Measurements from ENCODE around the gene BMP2K. TPM values are rescaled to one million over a fixed set of nuclear protein-coding genes. Genes with fewer than 3 reads are reported as not detected.
"Not testable (repeated sequence)": the region's sequence is repeated elsewhere in the genome, so short reads cannot be mapped to it uniquely, and the experiment has no call there.

Gene BMP2K
- total RNA-seq, 5 donors from 2014 or later (not counting 1 experiment from before 2014, with no cell fraction given) = 6.7 to 13.4 (median 12.1) TPM

DNA sequence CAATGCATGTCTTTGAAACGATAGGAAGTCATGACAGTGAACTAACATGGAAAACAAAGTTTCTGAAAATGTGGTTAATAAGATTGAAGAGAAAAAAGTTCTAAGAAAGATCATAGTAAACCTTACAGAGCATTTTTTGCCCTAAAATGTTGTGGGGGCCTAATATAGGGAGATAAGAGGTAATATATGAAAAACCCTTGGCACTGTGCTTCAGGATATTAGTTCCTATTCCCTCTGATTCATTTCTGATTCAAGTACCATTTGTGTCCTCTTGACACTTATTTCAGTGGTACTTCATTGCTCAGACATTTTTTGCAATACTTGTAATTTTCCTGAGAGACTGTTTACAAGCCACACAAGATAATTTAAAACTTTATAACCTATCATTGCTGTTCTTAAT, 128.0 kb downstream of the BMP2K start:
- DNase-seq (no peak), ATAC-seq (replicated peaks in 1 of 4) (no peak)
- no peak overlapping the region for H3K4me3 ChIP-seq (ENCODE audit: control insufficient read depth in 1 of 2, extremely low read depth in 1 of 2, low read length in 1 of 2)
- H3K9me3 ChIP-seq = no peaks in the 10 kb centered on the region
- no peaks in the 10 kb centered on the region for H3K4me1 ChIP-seq (ENCODE audit: control insufficient read depth in 1 of 2, extremely low read depth in 1 of 2, insufficient read depth in 2 of 2, low read length in 2 of 2)
- CTCF ChIA-PET = no interaction called here
- H3K27ac ChIP-seq (ENCODE audit: low read length) = no peak overlapping the region
- POLR2A ChIA-PET = no interaction called here
- Mint-ChIP-seq H3K4me1 (no peaks in the 10 kb centered on the region), H3K9me3 (no peaks in the 10 kb centered on the region), H3K27me3 (no peaks in the 10 kb centered on the region), H3K4me3 (no peak overlapping the region), H3K27ac (no peak overlapping the region), H3K36me3 (peaks cover 4% of the 10 kb centered on the region)
- 100% methylated on average over 1 of the region's 1 CpG for WGBS (ENCODE audit: insufficient coverage)
- no peaks in the 10 kb centered on the region for H3K27me3 ChIP-seq (replicated peaks in 1 of 2; ENCODE audit: control insufficient read depth in 2 of 2, extremely low read depth in 1 of 2, insufficient read depth in 2 of 2, low read length in 1 of 2)
- H3K36me3 ChIP-seq (ENCODE audit: control insufficient read depth in 2 of 2, extremely low read depth in 1 of 2, insufficient read depth in 1 of 2, low read length in 1 of 2) = no peaks in the 10 kb centered on the region

- peaks cover 0 to 6% of the 10 kb centered on the region in 2 donors for H3K36me3 ChIP-seq (ENCODE audit: control insufficient read depth in 2 of 2, extremely low read depth in 1 of 2, insufficient read depth in 1 of 2, low read length in 1 of 2)
Measured at GRCh38 chr4:78907638-78908037, 131.5 kb downstream of the BMP2K start.

DNA sequence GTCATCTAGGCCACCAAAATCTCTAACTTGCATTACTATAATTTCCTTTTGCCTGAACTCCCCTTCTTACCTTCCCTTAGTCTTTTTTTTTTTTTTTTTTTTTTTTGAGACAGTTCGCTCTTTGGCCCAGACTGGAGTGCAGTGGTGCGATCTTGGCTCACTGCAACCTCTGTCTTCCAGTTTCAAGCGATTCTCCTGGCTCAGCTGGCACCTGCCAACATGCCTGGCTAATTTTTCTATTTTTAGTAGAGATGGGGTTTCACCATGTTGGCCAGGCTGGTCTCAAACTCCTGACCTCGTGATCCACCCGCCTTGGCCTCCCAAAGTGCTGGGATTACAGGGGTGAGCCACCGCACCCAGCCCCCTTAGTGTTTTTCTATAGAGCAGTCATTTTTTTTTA, 132.8 kb downstream of the BMP2K start:
- CTCF ChIA-PET = interaction anchor here in 1 of 2 donors (0.5 to 1.1 kb wide), 2 partner anchors 44 to 1790 kb away, joined by 4 read pairs; no protein-coding TSS in a partner anchor
- H3K27ac Mint-ChIP-seq; H3K27ac ChIP-seq (ENCODE audit: low read length); H3K9me3 ChIP-seq; H3K9me3 Mint-ChIP-seq; H3K4me1 Mint-ChIP-seq; H3K27me3 ChIP-seq (replicated peaks in 1 of 2; ENCODE audit: control insufficient read depth in 2 of 2, extremely low read depth in 1 of 2, insufficient read depth in 2 of 2, low read length in 1 of 2); H3K36me3 ChIP-seq (ENCODE audit: control insufficient read depth in 2 of 2, extremely low read depth in 1 of 2, insufficient read depth in 1 of 2, low read length in 1 of 2); H3K27me3 Mint-ChIP-seq; ATAC-seq (replicated peaks in 1 of 4); DNase-seq; H3K4me1 ChIP-seq (ENCODE audit: control insufficient read depth in 1 of 2, extremely low read depth in 1 of 2, insufficient read depth in 2 of 2, low read length in 2 of 2); H3K4me3 Mint-ChIP-seq; H3K4me3 ChIP-seq (ENCODE audit: control insufficient read depth in 1 of 2, extremely low read depth in 1 of 2, low read length in 1 of 2): not testable (repeated sequence)
- no CpG with 5 or more reads among the region's 6 CpGs for whole genome bisulfite sequencing (ENCODE audit: insufficient coverage)
- POLR2A ChIA-PET = interaction anchor here in 1 of 2 donors (0.6 kb wide), 1 partner anchor 100 kb away, joined by 6 read pairs; no protein-coding TSS in a partner anchor
- peaks cover 22% of the 10 kb centered on the region for H3K36me3 Mint-ChIP-seq

More at GRCh38 chr4:78907638-78908037, 131.5 kb downstream of the BMP2K start:
- no peaks in the 10 kb centered on the region for H3K27me3 Mint-ChIP-seq
- H3K9me3 Mint-ChIP-seq = no peaks in the 10 kb centered on the region
- no peak overlapping the region for H3K27ac Mint-ChIP-seq
- ATAC-seq (replicated peaks in 1 of 4) (no peak), DNase-seq (no peak)
- H3K9me3 ChIP-seq = no peaks in the 10 kb centered on the region
- H3K4me3 ChIP-seq (ENCODE audit: control insufficient read depth in 1 of 2, extremely low read depth in 1 of 2, low read length in 1 of 2) = no peak overlapping the region
- no peaks in the 10 kb centered on the region for H3K4me1 ChIP-seq (ENCODE audit: control insufficient read depth in 1 of 2, extremely low read depth in 1 of 2, insufficient read depth in 2 of 2, low read length in 2 of 2)
- no CpG with 5 or more reads among the region's 6 CpGs for WGBS (ENCODE audit: insufficient coverage)
- H3K36me3 Mint-ChIP-seq = peaks cover 22% of the 10 kb centered on the region
- H3K27ac ChIP-seq (ENCODE audit: low read length) = no peak overlapping the region
- H3K27me3 ChIP-seq (replicated peaks in 1 of 2; ENCODE audit: control insufficient read depth in 2 of 2, extremely low read depth in 1 of 2, insufficient read depth in 2 of 2, low read length in 1 of 2) = no peaks in the 10 kb centered on the region
- no peaks in the 10 kb centered on the region for H3K4me1 Mint-ChIP-seq
- CTCF ChIA-PET = interaction anchor here in 1 of 2 donors (1.2 kb wide), 1 partner anchor 9 kb away, joined by 3 read pairs; no protein-coding TSS in a partner anchor
- H3K4me3 Mint-ChIP-seq = no peak overlapping the region
- POLR2A ChIA-PET = no interaction called here

DNA sequence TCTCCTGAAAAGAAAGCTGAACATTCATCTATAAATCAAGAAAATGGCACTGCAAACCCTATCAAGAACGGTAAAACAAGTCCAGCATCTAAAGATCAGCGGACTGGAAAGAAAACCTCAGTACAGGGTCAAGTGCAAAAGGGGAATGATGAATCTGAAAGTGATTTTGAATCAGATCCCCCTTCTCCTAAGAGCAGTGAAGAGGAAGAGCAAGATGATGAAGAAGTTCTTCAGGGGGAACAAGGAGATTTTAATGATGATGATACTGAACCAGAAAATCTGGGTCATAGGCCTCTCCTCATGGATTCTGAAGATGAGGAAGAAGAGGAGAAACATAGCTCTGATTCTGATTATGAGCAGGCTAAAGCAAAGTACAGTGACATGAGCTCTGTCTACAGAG, 134.5 kb downstream of the BMP2K start:
- Histone ChIP-seq H3K27me3 (replicated peaks in 1 of 2; ENCODE audit: control insufficient read depth in 2 of 2, extremely low read depth in 1 of 2, insufficient read depth in 2 of 2, low read length in 1 of 2) (no peaks in the 10 kb centered on the region), H3K27ac (ENCODE audit: low read length) (no peak overlapping the region), H3K36me3 (ENCODE audit: control insufficient read depth in 2 of 2, extremely low read depth in 1 of 2, insufficient read depth in 1 of 2, low read length in 1 of 2) (peaks cover 0 to 6% of the 10 kb centered on the region in 2 donors), H3K4me1 (ENCODE audit: control insufficient read depth in 1 of 2, extremely low read depth in 1 of 2, insufficient read depth in 2 of 2, low read length in 2 of 2) (no peaks in the 10 kb centered on the region), H3K9me3 (no peaks in the 10 kb centered on the region), H3K4me3 (ENCODE audit: control insufficient read depth in 1 of 2, extremely low read depth in 1 of 2, low read length in 1 of 2) (no peak overlapping the region)
- no peak overlapping the region for H3K27ac Mint-ChIP-seq
- ATAC-seq (replicated peaks in 1 of 4) = no peak
- DNase-seq = no peak
- WGBS (ENCODE audit: insufficient coverage) = no CpG with 5 or more reads among the region's 2 CpGs
- POLR2A ChIA-PET = no interaction called here
- CTCF ChIA-PET = no interaction called here
- no peaks in the 10 kb centered on the region for H3K9me3 Mint-ChIP-seq
- H3K4me1 Mint-ChIP-seq = no peaks in the 10 kb centered on the region
- peaks cover 27% of the 10 kb centered on the region for H3K36me3 Mint-ChIP-seq
- no peak overlapping the region for H3K4me3 Mint-ChIP-seq
- H3K27me3 Mint-ChIP-seq = no peaks in the 10 kb centered on the region

DNA sequence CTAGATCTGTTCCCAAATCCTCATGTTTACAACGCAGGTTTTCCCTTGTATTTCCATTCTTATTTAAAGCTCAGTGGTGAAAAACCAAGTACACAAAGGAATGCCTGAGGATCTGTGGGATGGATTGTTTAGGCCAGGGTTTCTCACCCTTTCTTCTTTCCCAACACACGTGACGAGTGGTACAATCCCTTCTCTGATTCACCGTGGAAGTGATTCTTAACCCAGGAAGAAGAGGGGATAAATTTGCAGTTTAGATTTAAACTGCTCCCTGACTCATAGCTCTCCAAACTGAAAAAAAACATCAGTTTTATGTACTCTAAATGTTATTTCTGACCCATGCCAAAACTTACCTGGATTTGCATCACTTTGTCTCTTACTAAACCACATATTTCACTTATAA, 146.1 kb downstream of the BMP2K start:
- H3K36me3 Mint-ChIP-seq = peaks cover 51% of the 10 kb centered on the region
- Histone ChIP-seq H3K9me3 (no peaks in the 10 kb centered on the region), H3K27ac (ENCODE audit: low read length) (no peak overlapping the region), H3K4me3 (ENCODE audit: control insufficient read depth in 1 of 2, extremely low read depth in 1 of 2, low read length in 1 of 2) (no peak overlapping the region), H3K27me3 (replicated peaks in 1 of 2; ENCODE audit: control insufficient read depth in 2 of 2, extremely low read depth in 1 of 2, insufficient read depth in 2 of 2, low read length in 1 of 2) (no peaks in the 10 kb centered on the region), H3K36me3 (ENCODE audit: control insufficient read depth in 2 of 2, extremely low read depth in 1 of 2, insufficient read depth in 1 of 2, low read length in 1 of 2) (peaks cover 0 to 32% of the 10 kb centered on the region in 2 donors), H3K4me1 (ENCODE audit: control insufficient read depth in 1 of 2, extremely low read depth in 1 of 2, insufficient read depth in 2 of 2, low read length in 2 of 2) (no peaks in the 10 kb centered on the region)
- ATAC-seq (replicated peaks in 1 of 4) (no peak), DNase-seq (no peak)
- H3K4me3 Mint-ChIP-seq = no peak overlapping the region
- H3K27ac Mint-ChIP-seq = no peak overlapping the region
- CTCF ChIA-PET = no interaction called here
- H3K27me3 Mint-ChIP-seq = no peaks in the 10 kb centered on the region
- peaks cover 0 to 2% (median under 1%) of the 10 kb centered on the region in 3 donors for H3K4me1 Mint-ChIP-seq
- POLR2A ChIA-PET = no interaction called here
- H3K9me3 Mint-ChIP-seq = no peaks in the 10 kb centered on the region
- WGBS (ENCODE audit: insufficient coverage) = no CpG with 5 or more reads among the region's 4 CpGs

GRCh38 chr4:78923464-78924312, 147.5 kb downstream of the BMP2K start:
- no peak overlapping the region for H3K27ac ChIP-seq (ENCODE audit: low read length)
- Mint-ChIP-seq H3K36me3 (peaks cover 52% of the 10 kb centered on the region), H3K27ac (no peak overlapping the region)

More at GRCh38 chr4:78923464-78924312, 147.5 kb downstream of the BMP2K start:
- Histone ChIP-seq H3K36me3 (ENCODE audit: control insufficient read depth in 2 of 2, extremely low read depth in 1 of 2, insufficient read depth in 1 of 2, low read length in 1 of 2) (peaks cover 0 to 31% of the 10 kb centered on the region in 2 donors), H3K27me3 (replicated peaks in 1 of 2; ENCODE audit: control insufficient read depth in 2 of 2, extremely low read depth in 1 of 2, insufficient read depth in 2 of 2, low read length in 1 of 2) (no peaks in the 10 kb centered on the region), H3K4me3 (ENCODE audit: control insufficient read depth in 1 of 2, extremely low read depth in 1 of 2, low read length in 1 of 2) (no peak overlapping the region), H3K9me3 (no peaks in the 10 kb centered on the region), H3K4me1 (ENCODE audit: control insufficient read depth in 1 of 2, extremely low read depth in 1 of 2, insufficient read depth in 2 of 2, low read length in 2 of 2) (no peaks in the 10 kb centered on the region)
- DNase-seq = no peak
- CTCF ChIA-PET = no interaction called here
- H3K27me3 Mint-ChIP-seq = no peaks in the 10 kb centered on the region
- H3K4me3 Mint-ChIP-seq = no peak overlapping the region
- WGBS (ENCODE audit: insufficient coverage) = 40% methylated on average over 1 of the region's 4 CpGs
- ATAC-seq (replicated peaks in 1 of 4) = no peak
- H3K9me3 Mint-ChIP-seq = no peaks in the 10 kb centered on the region
- peaks cover 0 to 6% (median 3%) of the 10 kb centered on the region in 3 donors for H3K4me1 Mint-ChIP-seq
- POLR2A ChIA-PET = no interaction called here

Data from T-cell (primary cell).